ENCODE measurements around the gene FAM171A1.

FAM171A1 gene

DNA sequence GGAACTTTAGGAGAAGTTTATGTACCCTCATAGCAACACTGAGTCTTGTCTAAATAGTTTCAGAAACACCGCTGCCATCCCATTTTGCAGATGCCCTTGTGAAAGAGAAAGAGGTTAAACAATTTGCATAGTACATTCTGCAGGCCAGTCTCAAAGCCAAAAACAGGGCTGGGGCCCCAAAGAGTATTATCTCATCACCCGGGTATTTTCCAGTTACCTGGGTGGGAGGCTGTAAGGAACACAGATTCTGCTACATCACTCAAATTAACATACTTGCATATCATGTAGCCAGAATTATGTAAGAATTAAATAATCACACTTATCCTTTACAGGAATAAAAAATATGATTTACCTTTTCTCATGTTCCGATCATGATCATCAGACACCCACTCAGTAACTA is 3.1 kb upstream of the FAM171A1 start:
- DNase-seq (ENCODE audit: low read depth) = no peak

DNA sequence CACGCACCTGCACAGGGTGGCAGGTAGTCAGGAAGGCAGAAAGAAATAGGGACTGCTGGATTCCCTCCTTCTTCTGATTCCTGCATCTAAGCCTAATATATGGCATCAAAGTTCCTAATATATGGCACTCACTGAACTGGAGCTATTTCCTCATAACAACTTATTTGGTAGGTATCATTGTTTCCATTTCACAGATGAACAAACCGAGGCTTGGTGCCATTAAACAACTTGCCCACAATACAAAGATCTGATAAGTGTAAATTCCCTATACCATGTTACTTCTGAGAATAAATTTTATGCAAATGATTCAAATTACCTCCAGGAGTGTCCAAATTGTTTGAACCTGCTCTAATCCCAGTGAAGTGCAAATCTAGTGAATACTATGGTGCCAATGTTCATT is 2.1 kb upstream of the FAM171A1 start:
- DNase-seq (ENCODE audit: low read depth) = no peak

DNA sequence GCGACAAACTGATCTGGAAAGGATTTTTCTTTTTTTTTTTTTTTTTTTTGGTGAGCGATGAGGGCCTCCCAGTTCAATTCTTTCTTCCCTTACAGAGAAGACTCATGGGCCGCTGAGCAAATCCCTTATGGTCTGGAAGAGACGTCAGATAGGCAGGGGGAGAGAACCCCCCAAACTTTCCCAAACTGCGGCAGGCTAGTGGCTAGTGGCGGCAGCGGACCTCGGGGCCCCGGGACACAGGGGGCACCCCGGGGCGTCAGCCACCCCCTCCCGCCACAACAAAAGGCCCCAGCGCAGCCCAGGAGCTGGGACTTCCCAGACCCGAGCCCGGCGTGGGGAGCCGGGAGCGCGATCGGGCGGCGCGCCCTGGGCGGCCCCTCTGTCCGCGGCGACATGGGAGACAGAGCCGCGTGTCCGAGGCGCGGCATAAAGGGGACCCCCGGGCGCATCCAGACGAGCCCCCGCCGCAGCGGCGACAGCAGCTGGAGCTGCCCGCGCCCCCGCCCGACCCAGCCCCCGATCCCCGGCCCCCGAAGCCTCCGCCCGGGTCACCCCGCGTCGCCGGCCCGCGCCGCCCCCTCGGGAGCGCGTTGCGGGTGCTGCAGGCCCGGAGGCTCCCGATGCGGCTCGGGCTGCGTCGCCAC is 755 bp downstream of the FAM171A1 start:
- no peak for DNase-seq (ENCODE audit: low read depth)

DNA sequence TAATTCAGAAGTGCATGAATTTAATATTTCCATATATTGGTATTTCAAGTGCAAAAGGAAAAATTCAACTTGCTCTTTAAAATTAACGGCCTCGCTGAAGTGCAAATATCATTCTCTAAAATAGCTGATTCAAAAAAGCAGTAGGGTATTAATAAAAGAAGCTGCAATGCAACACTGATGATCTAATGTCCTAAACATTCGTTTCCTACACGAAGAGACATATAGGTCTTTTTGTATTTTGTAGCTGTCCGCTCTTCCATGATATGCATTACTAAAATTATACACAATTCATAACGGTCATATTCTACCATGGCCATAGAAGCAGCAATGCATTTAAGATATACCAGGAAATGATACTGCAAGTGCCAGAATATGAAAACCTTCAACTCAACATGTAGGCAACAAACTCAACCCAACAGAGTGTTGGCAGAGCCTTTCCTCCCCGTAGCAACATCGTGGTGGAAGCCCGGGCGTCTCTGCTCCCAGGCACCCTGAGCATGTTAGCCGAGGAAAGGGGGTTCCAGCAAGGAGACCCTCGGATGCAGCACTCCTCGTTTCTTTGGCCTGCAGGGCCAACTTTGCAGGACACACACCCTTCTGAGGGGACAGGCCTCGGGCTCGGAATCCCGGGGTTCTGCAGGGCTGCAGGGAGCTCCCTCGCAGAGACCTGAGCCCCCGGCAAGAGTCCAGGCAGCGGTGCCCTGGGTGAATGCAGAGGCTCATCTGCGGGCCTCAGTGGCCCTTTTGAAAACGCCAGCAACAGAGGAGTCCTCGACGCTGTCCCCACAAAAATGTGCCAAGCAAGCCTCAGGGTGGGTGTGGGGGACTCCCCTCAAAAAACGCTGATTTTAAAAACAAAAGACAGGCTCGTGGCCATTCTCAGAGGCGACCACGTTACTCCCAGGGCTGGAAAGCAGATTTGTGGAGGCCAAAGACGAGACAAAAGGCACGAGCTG is 1.6 kb downstream of the FAM171A1 start:
- no peak for DNase-seq (ENCODE audit: low read depth)

DNA sequence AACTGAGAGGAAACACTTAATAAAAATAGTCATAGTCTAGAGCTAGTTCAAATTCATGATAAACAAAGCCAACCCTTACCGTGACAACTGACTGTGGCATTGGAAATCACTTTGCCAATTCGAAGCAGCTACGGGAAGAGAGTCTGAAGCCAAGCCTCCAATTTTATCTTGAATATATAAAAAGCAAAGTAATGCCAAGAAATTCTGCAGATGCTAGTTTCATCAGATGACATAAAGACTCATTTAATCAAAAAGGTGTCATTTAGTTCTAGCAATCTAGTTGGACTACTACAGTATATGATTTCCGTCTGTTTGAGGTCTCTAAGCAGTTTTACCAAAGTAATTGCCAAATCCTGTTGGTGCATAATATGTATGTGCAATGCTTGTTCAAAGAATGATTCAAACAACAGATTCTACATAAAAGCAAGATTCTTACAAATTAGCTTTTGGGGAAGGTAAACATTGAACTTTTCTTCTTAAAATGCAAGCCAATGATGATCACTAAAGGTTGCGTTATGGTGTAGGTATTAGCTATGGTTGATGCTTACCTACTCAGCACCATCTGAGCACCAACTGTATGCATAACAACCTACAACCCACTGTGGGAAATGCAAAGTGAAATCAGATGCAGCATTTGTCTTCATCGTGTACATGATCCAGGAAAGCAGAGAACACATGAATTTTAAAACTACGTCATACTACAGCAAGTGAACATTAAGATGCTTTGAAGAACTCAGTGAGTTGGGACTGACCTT is 2.8 kb downstream of the FAM171A1 start:
- no peak for DNase-seq (ENCODE audit: low read depth)

DNA sequence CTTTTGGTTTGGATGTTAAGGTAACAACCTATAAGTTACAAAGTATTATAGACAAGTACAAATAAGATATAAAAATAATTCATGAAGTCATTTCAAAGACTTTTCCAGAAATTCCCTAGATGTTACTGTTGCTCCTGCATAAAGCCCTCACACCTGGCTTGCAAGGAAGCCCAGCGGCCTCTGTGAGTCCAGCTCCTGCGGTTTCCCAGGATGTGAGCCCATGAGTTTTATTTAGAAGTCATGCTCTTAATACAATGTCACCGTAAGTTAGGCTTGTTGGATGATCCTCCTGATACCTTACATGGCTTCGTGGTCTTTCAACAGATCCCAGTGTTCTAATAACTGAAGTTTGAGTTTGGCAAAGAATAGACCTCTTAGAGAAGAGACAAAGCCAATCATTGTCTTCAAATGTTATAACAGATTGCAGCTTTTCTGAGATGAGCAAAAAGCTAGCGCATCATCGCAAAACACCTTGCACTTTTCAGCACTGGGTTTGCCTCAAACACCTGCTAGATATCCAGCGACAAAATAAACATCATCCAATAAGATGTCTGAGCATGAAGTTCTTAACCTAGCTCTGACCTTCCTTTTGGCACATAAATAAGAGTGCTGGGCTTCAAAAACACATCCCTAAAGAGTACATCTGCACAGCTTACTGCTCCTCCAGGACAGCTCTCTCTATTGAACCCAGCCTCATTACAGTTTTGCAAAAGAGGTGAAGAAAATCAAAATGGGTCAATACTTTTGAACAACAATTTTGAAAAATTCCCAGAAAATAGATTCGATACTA is 3.6 kb downstream of the FAM171A1 start:
- DNase-seq (ENCODE audit: low read depth) = no peak

DNA sequence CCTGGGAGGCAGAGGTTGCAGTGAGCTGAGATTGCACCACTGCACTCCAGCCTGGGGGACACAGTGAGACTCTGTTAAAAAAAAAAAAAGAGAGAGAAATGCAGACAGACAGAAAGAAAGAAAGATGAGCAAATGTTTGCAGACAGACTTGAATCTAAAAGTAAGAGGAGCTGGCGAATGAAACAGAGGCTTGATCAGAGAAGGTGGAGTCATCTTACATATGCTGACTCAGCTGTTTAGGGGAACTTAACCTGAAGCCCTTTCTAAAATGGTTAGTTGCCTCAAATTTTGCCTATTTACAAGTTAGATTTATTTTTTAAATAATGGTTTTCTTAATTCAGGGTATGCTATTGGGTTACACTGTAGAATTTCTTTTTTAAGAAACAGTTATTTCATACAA is 5.4 kb downstream of the FAM171A1 start:
- DNase-seq (ENCODE audit: low read depth) = no peak

DNA sequence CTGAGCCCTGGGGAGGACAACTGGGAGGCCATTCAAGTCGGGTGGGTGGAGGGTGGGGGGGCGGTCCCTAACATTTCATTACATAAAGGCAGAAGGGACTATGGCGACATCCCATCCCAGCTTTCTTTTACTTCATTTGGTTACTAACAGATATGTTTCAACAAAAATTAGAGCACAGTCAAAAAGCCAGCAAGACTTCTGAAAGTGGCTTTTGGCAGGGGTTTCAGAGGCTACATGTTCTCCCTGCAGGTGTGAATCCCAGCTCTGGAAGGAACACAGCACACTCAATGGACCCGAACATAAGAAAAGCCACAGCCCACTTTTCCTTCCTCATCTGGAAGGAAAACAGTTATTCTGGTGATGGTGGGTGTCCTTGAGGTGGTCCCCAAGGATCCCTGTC is 7.1 kb downstream of the FAM171A1 start:
- no peak for DNase-seq (ENCODE audit: low read depth)

DNA sequence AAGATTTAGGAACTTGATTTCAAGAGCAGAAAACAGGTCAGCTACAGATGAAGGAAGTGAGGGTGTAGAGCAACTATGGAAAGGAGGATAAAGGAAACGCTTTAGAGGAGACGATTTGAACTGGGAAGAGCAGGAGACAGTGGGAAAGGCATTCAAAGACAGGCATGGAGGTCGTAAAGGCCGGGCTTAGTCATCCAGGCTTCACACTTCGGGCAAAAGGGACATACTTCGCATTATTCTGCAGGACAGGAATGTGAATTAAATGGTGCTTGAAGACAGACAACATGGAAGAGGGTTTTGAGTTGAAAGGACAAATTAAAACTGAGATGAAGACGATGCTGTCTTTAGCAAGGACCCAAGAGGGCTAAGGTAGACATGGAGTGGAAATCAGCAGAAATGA is 8.1 kb downstream of the FAM171A1 start:
- no peak for DNase-seq (ENCODE audit: low read depth)

DNA sequence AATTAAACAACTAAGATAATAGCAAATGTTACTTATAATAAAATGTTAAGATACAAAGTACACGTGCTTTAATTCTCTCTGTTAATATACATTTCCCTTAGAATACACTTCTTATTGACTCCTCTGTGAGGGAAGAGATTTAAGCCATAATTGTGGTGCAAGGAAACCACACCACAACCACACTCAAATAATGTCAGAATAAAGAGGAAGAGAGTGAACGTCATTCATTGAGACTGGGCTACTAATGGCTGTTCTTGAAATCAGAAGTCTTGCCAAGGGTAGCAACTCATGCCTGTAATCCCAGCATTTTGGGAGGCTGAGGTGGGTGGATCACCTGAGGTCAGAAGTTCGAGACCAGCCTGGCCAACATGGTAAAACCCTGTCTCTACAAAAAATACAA is 10.0 kb downstream of the FAM171A1 start:
- no peak for DNase-seq (ENCODE audit: low read depth)

DNA sequence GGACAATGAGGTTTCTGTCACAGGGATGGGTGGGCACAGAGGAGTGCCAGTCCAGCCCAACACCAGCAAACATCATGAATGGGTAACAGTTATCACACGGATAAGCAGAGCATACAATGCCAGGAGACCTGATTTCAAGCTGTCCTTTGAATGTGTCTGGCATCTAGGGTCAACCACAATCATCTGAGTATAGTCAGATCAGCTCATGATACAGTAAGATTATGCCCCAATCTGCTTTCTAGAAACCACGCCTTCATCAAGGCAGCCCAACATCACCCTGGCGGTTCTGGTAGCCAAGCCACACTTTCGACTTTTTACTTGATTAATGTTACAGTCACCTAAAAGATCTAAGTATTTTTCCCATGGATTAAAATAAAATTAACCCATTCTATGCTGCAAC is 10.5 kb downstream of the FAM171A1 start:
- DNase-seq (ENCODE audit: low read depth) = no peak

DNA sequence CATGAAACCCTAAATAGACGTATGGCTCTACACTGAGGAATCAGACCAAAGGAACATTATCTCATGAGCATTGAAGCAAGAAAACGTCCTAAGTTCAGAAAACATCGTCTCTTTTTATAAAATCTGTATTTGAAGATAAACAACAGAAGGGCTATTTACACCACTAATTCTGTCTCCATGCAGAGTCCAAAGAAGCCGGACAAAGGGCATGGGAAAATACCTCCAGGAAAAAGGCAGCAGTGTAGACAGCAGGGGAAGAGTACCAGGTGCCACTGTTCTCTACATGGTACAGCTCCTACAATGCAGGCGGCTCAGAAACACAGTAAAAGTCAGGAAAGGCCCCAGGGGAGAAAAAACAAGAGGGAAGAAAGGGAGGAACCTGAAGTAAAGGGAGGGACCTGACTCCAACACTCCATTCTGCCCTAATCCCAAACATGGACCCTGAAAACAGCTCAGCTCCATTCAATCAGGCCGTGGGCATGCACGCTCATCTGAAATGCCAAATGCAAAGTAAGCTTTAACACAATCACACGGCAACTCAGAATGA is 17.5 kb downstream of the FAM171A1 start:
- no peak for DNase-seq (ENCODE audit: low read depth)

DNA sequence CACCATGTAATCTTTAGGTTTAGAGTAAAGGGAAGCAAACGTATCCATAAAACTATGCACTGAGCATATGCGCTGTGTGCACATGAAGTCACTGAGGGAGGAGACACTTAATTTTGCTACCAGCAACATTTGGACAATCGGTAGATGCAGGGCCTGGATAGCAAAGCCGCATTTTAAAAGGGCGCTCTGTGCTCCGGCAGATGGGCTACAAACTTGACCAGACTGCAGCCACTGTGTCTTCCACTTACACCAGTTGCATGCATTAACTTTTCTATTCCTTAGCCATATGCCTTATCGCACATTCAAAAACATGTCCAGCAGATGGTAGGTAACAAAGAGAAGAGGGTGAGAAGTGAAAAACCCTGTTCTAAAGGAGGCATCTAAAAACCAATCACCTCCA is 18.3 kb downstream of the FAM171A1 start:
- DNase-seq (ENCODE audit: low read depth) = no peak

DNA sequence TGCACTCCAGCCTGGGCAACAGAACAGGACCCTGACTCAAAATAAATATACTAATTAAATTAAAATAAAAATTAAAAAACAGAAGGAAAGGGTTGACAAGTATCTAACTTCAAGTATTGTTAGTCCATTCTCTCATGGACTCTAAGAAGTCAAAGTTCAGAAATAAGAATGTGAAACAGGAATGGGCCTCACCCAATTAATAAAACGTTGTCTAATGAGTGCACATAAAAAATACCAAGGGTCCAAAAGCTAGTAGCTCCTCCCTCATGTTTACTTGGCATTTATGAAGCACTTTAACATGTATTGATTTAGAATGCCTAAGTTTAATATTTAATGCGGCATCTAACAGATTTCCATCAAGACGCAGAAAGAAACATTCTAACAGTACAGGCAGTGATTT is 18.9 kb downstream of the FAM171A1 start:
- DNase-seq (ENCODE audit: low read depth) = no peak

DNA sequence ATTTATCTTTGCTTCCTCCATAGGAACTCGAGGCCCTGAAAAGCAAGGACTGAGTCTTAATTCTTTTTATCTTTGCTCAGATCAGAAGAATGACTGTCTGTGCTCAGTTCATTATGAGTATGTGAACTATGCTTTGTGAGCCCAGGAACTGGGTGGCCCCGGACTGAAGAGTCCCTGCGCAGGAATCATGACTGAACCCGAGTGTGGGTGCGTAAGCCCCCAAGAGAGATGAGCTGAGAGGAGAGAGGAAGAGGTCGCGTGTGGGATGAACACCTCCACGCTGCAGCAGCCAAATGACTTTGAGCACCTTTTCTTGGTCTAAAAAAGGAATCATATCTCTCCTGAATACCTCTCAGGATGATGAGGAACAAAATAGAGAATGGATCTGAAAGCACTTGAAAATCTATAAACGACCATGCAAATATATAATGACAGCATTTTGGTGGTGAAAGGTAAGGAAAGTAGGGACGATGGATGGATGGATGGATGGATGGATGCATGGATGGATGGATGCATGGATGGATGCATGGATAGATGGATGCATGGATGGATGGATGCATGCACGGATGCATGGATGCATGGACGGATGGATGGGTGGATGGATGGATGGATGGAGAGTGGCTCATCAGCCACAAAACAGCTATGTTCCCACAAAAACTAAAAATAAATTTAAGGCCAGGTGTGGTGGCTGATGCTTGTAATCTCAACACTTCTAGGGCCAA is 19.8 kb downstream of the FAM171A1 start:
- DNase-seq (ENCODE audit: low read depth) = no peak

DNA sequence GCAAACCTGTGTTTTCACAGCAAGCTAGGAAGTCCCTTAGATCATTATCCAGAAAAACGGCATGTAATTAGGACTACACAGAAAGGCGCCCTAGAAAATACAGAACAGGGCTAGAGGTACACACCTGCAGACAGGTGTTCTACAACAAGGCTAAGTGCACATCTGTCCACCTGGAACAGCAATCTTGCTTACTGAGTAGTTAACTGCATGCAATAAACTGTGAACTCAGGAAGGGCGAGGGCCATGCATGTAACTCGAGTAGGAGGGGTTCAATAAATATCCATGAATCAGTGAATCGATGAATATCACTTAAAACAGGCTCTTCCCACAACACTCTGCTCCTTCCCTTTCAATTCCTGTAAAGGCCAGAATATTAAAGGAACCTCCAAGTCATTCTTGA is 22.0 kb downstream of the FAM171A1 start:
- no peak for DNase-seq (ENCODE audit: low read depth)

DNA sequence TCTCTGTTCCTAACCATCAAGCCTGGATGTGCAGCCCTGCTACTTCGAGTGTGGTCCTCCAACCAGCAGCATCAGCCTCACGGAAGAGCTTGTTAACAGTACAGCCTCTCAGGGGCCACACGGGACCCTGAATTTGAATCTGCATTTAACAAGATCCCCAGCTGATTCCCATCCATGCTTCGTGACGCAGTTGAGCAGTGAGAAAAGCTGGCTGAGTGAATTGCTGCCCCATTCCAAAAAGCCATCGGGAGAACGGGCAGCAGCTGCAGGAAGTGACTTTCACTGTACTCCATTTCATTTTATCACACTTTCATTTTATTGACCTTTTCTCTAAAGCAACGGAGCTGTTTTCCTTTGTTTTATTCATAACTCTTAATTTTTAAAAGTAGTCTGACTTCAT is 22.5 kb downstream of the FAM171A1 start:
- no peak for DNase-seq (ENCODE audit: low read depth)

DNA sequence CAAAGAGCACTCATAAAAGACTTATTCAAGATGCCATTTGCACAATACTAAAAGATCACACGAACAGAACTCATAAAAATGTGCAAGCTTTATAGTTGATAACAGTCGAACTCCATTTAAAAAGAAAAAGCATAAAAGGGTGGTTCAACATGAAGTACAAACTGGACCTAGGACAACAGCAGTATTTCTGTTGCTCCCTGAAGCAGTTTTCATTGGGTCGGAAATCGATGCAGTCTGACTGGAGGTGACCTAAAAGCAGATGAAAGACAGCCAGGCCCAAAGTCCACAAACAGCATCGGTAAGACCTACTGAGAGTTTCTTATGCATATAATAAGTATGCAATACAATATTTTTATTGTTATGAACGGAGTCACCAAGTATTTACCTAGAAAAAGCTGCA is 23.9 kb downstream of the FAM171A1 start:
- DNase-seq (ENCODE audit: low read depth) = no peak

DNA sequence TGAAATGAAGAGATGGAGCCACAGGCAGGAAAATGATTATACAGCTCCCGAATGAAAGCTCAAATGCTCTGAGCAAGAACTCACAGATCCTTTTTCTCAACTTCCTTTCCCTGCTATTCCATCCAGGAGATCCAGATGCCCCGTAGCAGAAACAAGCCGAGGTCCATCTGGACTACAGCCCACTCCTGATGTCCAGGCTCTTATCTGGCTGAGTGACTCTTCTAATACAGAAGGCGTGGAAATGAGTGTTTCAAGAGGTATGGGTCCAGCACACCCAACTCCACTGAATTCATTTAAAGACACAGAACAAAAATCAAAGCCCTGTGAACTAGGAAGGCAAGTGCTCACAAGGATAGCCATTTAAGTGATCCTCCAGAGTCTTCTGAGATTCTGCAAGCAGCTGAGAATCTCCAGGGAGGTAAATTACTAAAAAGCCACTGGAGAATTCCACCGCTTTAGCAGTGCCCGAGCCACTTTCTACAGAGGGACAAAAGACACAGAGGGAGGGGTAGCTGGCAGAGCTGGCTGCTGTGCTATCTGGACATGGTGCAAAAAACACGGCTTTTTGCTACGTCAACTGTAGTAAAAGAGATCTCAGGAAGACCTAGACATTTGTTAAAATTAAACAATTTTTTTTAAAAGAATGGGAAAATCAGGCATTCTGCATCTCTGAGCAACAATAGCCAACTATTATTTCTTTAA is 24.5 kb downstream of the FAM171A1 start:
- no peak for DNase-seq (ENCODE audit: low read depth)

DNA sequence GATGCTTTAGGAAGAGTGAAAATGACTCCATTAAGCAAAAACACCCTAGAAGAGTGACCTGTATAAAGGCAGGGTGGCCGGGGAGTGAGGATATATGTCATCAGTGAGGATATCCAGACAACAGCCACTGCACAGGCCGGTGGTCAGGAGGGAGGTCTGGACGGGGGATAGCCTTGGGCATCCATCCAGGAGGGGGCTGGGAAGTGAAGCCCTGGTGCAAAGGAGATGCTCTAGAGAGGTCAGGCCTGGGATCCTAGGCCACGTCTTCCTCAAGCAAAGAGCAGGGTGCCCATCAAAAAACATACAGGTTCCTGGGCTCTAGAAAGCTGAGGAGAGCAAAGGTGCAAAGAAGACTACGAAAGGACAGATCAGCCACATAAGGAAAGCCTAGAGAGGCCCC is 25.6 kb downstream of the FAM171A1 start:
- no peak for DNase-seq (ENCODE audit: low read depth)
